KOPT-K1 (cell line): ENCODE data around the gene ZBTB12.
"Not testable (repeated sequence)": the region's sequence is repeated elsewhere in the genome, so short reads cannot be mapped to it uniquely, and the experiment has no call there.

Source experiments
- H3K27ac ChIP-seq: fragments of 200-600 bp; sonication (generic); 2 replicates; pipeline ENCODE4 v1.5.1; 2016; ENCODE audit warnings: antibody characterized with exemption, mild to moderate bottlenecking, low read depth, low read length; ENCODE audit not compliant: poor library complexity, severe bottlenecking
- H3K36me3 ChIP-seq: fragments of 200-600 bp; sonication (generic); 2 replicates; pipeline ENCODE4 v1.5.1; 2017; ENCODE audit warnings: antibody characterized with exemption, mild to moderate bottlenecking, low read length, moderate library complexity; ENCODE audit not compliant: insufficient read depth
- H3K9me3 ChIP-seq: fragments of 200-600 bp; sonication (generic); 2 replicates; pipeline ENCODE4 v1.5.1; 2017; ENCODE audit warnings: antibody characterized with exemption, low read length, mild to moderate bottlenecking; ENCODE audit not compliant: insufficient read depth, poor library complexity, severe bottlenecking

Gene ZBTB12

GRCh38 chr6:31932137-31932536 is 30.3 kb upstream of the ZBTB12 start:
- not testable (repeated sequence) for H3K36me3 ChIP-seq, H3K9me3 ChIP-seq, H3K27ac ChIP-seq

DNA sequence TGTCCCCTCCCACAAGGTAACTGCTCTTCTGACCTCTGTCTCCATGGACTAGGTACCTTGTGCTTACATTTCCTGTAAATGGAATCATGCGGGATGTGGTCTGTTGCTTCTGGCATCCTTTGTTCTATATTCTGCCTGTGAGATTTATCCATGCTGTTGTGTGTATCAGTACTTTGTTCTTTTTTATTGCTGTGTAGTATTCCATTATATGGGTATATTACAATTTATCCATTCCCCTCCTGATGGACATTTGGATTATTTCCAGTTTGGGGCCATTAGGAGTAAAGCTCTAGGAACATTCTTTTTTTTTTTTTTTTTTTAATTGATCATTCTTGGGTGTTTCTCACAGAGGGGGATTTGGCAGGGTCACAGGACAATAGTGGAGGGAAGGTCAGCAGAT is 29.1 kb upstream of the ZBTB12 start:
- Histone ChIP-seq H3K27ac (no peak overlapping the region), H3K9me3 (no peaks in the 10 kb centered on the region), H3K36me3 (no peaks in the 10 kb centered on the region)

DNA sequence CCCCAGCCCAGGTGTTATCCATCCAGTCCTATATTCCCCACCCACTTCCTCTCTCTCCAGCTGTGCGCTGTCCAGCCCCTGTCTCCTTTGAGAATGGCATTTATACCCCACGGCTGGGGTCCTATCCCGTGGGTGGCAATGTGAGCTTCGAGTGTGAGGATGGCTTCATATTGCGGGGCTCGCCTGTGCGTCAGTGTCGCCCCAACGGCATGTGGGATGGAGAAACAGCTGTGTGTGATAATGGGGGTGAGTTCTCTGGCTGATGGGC is 26.7 kb upstream of the ZBTB12 start:
- no peak overlapping the region for H3K27ac ChIP-seq
- no peaks in the 10 kb centered on the region for H3K9me3 ChIP-seq
- no peaks in the 10 kb centered on the region for H3K36me3 ChIP-seq

- H3K27ac ChIP-seq: no peak overlapping the region
- no peaks in the 10 kb centered on the region for H3K9me3 ChIP-seq
- H3K36me3 ChIP-seq: no peaks in the 10 kb centered on the region
Observed at GRCh38 chr6:31927863-31928671, 26.2 kb upstream of the ZBTB12 start.

GRCh38 chr6:31927242-31927862 is 25.5 kb upstream of the ZBTB12 start, which contains the start of gene C2:
C2 (plus strand) TSS chr6:31927717; CDS start chr6:31927753, 36 bp downstream.
- Histone ChIP-seq H3K36me3 (no peaks in the 10 kb centered on the region), H3K27ac (no peak within 1 kb of the TSS), H3K9me3 (no peaks in the 10 kb centered on the region)

DNA sequence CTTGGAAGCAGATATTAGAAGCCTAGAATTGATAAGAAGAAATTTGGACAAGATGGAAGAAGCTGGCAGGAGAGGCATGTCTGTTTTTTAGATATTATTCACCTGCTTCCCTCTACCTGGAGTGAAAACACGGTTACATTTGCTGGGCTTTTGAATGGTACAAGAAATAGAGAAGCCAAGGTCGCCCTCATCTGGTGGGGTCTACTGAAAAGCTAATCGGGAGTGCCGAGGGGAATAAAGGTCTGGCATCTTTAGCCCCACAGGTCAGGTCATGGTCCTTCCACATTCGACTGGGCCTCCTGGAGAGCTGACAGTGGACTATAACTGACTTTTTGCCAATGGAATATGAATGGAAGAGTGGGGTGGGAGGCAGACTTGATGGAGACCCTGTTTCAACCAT is 21.1 kb upstream of the ZBTB12 start:
- H3K9me3 ChIP-seq: no peaks in the 10 kb centered on the region
- H3K27ac ChIP-seq: no peak overlapping the region
- no peaks in the 10 kb centered on the region for H3K36me3 ChIP-seq

GRCh38 chr6:31920811-31921210 is 18.9 kb upstream of the ZBTB12 start:
- Histone ChIP-seq H3K27ac (no peak overlapping the region), H3K36me3 (no peaks in the 10 kb centered on the region), H3K9me3 (no peaks in the 10 kb centered on the region)

DNA sequence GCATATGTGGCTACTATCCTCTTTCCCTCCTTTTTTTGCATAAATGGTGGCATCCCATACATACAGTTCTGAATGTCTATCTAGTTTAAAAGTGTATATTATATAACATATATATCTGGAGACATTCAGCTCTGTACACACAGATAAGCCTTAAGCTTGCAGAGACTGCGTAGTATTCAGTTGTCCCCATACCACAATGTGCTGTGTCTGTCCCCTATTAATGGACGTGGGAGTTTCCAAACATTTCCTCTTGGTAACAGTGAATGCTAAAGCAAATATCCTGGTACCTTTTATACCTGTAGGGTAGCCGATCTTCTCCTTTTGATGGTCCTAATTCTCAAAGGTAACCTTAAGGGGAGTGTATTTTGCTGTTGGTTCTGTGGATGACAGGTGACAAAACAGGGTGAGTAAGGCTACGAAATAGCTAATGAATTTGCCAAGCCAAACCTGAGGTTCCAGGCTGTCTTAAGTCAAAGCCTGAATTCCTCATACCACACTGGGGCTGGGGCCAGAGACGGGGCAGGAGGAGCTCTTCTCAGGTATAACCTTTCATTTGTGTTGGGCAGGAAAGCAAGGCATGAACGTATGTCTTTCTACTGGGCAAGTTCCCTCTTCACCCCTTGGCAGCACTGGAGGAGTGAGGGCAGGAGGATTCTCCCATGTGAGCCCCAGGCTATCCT is 17.9 kb upstream of the ZBTB12 start:
- H3K27ac ChIP-seq: no peak overlapping the region
- H3K9me3 ChIP-seq: no peaks in the 10 kb centered on the region
- no peaks in the 10 kb centered on the region for H3K36me3 ChIP-seq

DNA sequence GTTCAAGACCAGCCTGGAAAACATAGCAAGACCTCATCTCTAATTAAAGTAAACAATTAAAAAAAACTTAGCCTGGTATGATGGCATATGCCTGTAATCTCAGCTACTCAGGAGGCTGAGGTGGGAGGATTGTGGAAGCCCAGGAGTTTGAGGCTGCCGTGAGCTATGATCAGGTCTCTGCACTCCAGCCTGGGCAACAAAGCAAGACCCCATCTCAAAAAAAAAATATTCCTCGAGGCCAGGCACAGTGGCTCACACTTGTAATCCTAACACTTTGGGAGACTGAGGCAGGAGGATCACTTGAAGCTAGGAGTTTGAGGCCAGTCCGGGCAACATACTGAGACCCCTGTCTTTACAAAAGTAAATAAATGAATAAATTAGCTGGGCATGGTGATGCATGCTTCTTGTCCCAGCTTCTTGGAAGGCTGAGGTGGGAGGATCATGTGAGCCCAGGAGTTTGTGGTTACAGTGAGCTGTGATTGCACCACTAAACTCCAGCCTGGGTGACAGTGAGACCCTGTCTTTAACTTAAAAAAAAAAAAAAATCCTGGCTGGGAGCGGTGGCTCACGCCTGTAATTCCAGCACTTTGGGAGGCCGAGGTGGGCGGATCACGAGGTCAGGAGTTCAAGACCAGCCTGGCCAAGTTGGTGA is 16.3 kb upstream of the ZBTB12 start:
- H3K27ac ChIP-seq: no peak overlapping the region

DNA sequence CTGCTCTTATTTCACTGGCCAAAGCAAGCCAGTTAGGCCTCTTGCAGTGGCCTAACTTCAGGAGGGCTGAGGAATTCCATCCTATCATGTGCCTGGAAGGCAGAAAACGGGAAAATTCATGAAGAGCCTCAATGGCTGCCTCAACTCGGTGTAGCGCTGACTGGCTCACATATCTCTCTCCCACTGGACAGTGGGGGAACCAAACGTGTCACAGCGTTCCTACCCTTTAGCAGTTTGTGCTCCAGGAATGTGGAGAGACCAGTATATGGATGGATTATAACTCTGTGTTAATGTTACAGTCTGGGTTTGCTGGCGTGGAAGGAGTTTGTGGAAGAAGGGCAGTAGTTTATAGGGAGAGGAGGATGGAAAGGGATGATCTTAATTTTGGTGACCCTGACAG is 13.9 kb upstream of the ZBTB12 start:
- H3K36me3 ChIP-seq: no peaks in the 10 kb centered on the region

More for the DNA sequence above, 16.3 kb upstream of the ZBTB12 start:
- Histone ChIP-seq H3K9me3 (no peaks in the 10 kb centered on the region), H3K36me3 (no peaks in the 10 kb centered on the region)

GRCh38 chr6:31915351-31915750 is 13.5 kb upstream of the ZBTB12 start:
- H3K36me3 ChIP-seq: no peaks in the 10 kb centered on the region
- H3K27ac ChIP-seq: no peak overlapping the region
- no peaks in the 10 kb centered on the region for H3K9me3 ChIP-seq

More for the DNA sequence above, 13.9 kb upstream of the ZBTB12 start:
- Histone ChIP-seq H3K27ac (no peak overlapping the region), H3K9me3 (no peaks in the 10 kb centered on the region)

DNA sequence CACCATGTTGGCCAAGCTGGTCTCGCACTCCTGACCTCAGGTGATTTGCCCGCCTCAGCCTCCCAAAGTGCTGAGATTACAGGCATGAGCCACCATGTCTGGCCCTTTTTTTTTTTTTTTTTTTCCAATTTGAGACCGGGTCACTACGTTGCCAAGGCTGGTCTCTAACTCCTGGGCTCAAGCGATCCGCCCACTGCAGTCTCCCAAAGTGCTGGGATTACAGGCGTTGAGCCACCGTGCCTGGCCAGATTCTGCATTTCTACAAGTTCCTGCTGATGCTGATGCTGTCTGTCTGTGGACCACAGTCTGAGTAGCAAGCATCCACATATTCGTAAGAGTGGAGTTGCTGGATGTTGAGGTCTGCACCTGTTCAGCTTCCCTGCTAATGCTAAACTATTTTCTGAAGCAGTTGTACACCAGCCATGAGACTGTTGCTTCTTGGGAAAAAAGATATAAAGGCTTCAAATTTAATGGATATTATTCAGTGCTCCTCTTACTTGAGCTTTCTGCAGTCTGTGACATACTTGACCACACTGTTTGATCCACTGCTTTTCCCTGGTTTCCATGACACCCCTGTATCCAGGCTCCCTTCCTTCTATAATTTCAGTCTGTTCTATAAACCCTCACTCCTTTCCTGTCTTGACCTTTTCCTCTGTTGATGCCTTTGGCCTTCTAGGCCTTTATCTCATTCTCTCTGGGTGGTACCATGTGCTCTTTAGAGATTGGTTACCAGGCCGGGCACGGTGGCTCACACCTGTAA is 10.1 kb upstream of the ZBTB12 start:
- Histone ChIP-seq H3K9me3 (no peaks in the 10 kb centered on the region), H3K27ac (no peak overlapping the region), H3K36me3 (no peaks in the 10 kb centered on the region)

- H3K27ac ChIP-seq, H3K36me3 ChIP-seq, H3K9me3 ChIP-seq: not testable (repeated sequence)
Observed at GRCh38 chr6:31909298-31909697, 7.4 kb upstream of the ZBTB12 start.

GRCh38 chr6:31908791-31909190 is 6.9 kb upstream of the ZBTB12 start:
- Histone ChIP-seq H3K27ac (no peak overlapping the region), H3K9me3 (no peaks in the 10 kb centered on the region), H3K36me3 (no peaks in the 10 kb centered on the region)

DNA sequence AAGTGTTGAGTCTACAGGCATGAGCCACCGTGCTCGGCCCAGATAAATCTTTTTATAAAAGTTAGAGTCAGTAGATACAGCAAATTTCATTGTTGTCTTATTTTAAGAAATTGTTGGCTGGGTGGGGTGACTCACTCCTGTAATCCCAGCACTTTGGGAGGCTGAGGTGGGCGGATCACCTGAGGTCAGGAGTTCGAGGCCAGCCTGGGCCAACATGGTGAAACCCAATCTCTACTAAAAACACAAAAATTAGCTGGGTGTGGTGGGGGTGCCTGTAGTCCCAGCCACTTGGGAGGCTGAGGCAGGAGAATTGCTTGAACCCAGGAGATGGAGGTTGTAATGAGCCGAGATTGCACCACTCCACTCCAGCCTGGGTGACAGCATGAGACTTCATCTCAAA is 6.4 kb upstream of the ZBTB12 start:
- not testable (repeated sequence) for H3K27ac ChIP-seq

More for the DNA sequence above, 6.4 kb upstream of the ZBTB12 start:
- H3K9me3 ChIP-seq, H3K36me3 ChIP-seq: not testable (repeated sequence)
